Measurements from ENCODE around the gene LIN37.

DNA sequence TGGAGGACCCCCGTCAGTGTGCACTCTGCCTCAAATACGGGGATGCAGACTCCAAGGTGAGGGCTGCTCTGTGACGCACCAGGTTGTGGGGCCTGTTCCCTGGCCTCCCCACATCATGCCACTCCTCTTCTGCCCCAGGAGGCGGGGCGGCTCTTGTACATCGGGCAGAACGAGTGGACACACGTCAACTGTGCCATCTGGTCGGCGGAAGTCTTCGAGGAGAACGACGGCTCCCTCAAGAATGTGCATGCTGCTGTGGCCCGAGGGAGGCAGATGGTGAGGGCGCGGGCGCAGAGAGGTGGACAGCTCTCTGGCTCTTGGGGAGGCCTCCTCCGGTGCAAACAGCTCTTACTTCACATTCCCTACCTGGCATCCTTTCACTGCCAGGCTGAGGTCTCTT is 19.4 kb upstream of the LIN37 start:
- TF ChIP-seq CTCF (IDR thresholded peaks at IDR 0.05; ENCODE audit: low read length) (no peak), EZH2 (IDR thresholded peaks at IDR 0.05; ENCODE audit: borderline replicate concordance, low read length) (no peak)
